CD4-positive, alpha-beta T cell treated with Interleukin-10 for 1 hour (primary cell): Measurements from ENCODE around the gene TREH.

ENCODE experiments used
- DNase-seq: peaks from one replicate; pipeline ENCODE4 v3.0.0-alpha.2; 2020

The TREH gene

GRCh38 chr11:118663381-118663780, 16.1 kb downstream of the TREH start:
- DNase-seq: no peak

GRCh38 chr11:118662401-118663271, 16.8 kb downstream of the TREH start:
- DNase-seq: no peak

GRCh38 chr11:118661425-118662301, 17.8 kb downstream of the TREH start:
- DNase-seq: no peak

GRCh38 chr11:118660681-118661424, 18.6 kb downstream of the TREH start:
- no peak for DNase-seq

- no peak for DNase-seq
Measured at GRCh38 chr11:118659953-118660680, 19.3 kb downstream of the TREH start.

GRCh38 chr11:118659314-118659952, 20.0 kb downstream of the TREH start:
- DNase-seq: peak; percentile 88

GRCh38 chr11:118658429-118659313, 20.8 kb downstream of the TREH start:
- DNase-seq: no peak

- no peak for DNase-seq
Measured at GRCh38 chr11:118657709-118658428, 21.6 kb downstream of the TREH start.

GRCh38 chr11:118657238-118657637, 22.2 kb downstream of the TREH start:
- DNase-seq: no peak

GRCh38 chr11:118656563-118657165, 22.8 kb downstream of the TREH start:
- no peak for DNase-seq

- no peak for DNase-seq
Measured at GRCh38 chr11:118655486-118656190, 23.8 kb downstream of the TREH start.

- DNase-seq: no peak
Measured at GRCh38 chr11:118653684-118654390, 25.6 kb downstream of the TREH start.

- no peak for DNase-seq
Measured at GRCh38 chr11:118652681-118653181, 26.7 kb downstream of the TREH start.

- DNase-seq: no peak
Measured at GRCh38 chr11:118651820-118652219, 27.6 kb downstream of the TREH start.

- no peak for DNase-seq
Measured at GRCh38 chr11:118650366-118650765, 29.1 kb downstream of the TREH start.

GRCh38 chr11:118649941-118650340, 29.5 kb downstream of the TREH start:
- no peak for DNase-seq

GRCh38 chr11:118648291-118648690, 31.2 kb downstream of the TREH start:
- DNase-seq: no peak

GRCh38 chr11:118646393-118646792, 33.1 kb downstream of the TREH start:
- no peak for DNase-seq
